GM23338 (cell line): ENCODE measurements around the gene UBAC1.

Experiments used
- CREB1 ChIP-seq: fragments of 250-450 bp; sonication (Bioruptor Pico); IDR thresholded peaks from 2 replicates; pipeline ENCODE4 v1.5.0; 2020; ENCODE audit warnings: low read depth, mild to moderate bottlenecking, moderate library complexity
- ETS1 ChIP-seq: IDR thresholded peaks from 2 replicates; pipeline ENCODE4 v1.6.1; 2016; ENCODE audit warnings: antibody characterized with exemption
- EZH2 ChIP-seq: fragments of 200-600 bp; sonication (generic); IDR thresholded peaks from one replicate; pipeline ENCODE4 v1.8.0; 2017; ENCODE audit warnings: antibody characterized with exemption, mild to moderate bottlenecking, low read depth; ENCODE audit not compliant: unreplicated experiment
- EZH2phosphoT487 ChIP-seq: fragments of 200-600 bp; sonication (generic); IDR thresholded peaks from one replicate; pipeline ENCODE4 v1.8.1; 2018; ENCODE audit warnings: antibody characterized with exemption; ENCODE audit not compliant: unreplicated experiment
- JUNB ChIP-seq: IDR thresholded peaks from one replicate; pipeline ENCODE4 v1.6.1; 2016; ENCODE audit warnings: antibody characterized with exemption; ENCODE audit not compliant: unreplicated experiment
- NANOG ChIP-seq: IDR thresholded peaks from 2 replicates; pipeline ENCODE4 v1.6.1; 2016; ENCODE audit warnings: antibody characterized with exemption, borderline replicate concordance
- POLR2AphosphoS5 ChIP-seq: IDR thresholded peaks from 2 replicates; pipeline ENCODE4 v1.6.1; 2016; ENCODE audit warnings: antibody characterized with exemption, low read depth
- REST ChIP-seq: IDR thresholded peaks from one replicate; pipeline ENCODE4 v1.6.1; 2018; ENCODE audit warnings: antibody characterized with exemption; ENCODE audit not compliant: unreplicated experiment
- STAT1 ChIP-seq: IDR thresholded peaks from one replicate; pipeline ENCODE4 v1.6.1; 2016; ENCODE audit warnings: antibody characterized with exemption; ENCODE audit not compliant: unreplicated experiment
- ZNF114 ChIP-seq: fragments of 250-450 bp; sonication (Bioruptor Pico); IDR thresholded peaks from 2 replicates; pipeline ENCODE4 v1.5.0; 2020; ENCODE audit warnings: mild to moderate bottlenecking, moderate library complexity
- ZNF331 ChIP-seq: fragments of 250-450 bp; sonication (Bioruptor Pico); IDR thresholded peaks from 2 replicates; pipeline ENCODE4 v1.5.0; 2020; ENCODE audit warnings: low read depth, mild to moderate bottlenecking, moderate library complexity
- TF ChIP-seq, protein P1 (sequence below), 2 experiments: fragments of 200-600 bp in 1 of 2; sonication (generic) in 1 of 2; conservative IDR thresholded peaks; 2 replicates each; pipeline versions ENCODE4 v1.5.1 to v1.6.1; 2016 to 2017; ENCODE audit warnings: antibody characterized with exemption in 2 of 2, low read depth in 2 of 2, mild to moderate bottlenecking in 2 of 2, moderate library complexity in 1 of 2
- TF ChIP-seq, protein P2 (sequence below): fragments of 250-450 bp; sonication (Bioruptor Pico); IDR thresholded peaks from 2 replicates; pipeline ENCODE4 v1.5.0; 2020; ENCODE audit warnings: mild to moderate bottlenecking, moderate library complexity

- TF ChIP-seq, protein P1, sequence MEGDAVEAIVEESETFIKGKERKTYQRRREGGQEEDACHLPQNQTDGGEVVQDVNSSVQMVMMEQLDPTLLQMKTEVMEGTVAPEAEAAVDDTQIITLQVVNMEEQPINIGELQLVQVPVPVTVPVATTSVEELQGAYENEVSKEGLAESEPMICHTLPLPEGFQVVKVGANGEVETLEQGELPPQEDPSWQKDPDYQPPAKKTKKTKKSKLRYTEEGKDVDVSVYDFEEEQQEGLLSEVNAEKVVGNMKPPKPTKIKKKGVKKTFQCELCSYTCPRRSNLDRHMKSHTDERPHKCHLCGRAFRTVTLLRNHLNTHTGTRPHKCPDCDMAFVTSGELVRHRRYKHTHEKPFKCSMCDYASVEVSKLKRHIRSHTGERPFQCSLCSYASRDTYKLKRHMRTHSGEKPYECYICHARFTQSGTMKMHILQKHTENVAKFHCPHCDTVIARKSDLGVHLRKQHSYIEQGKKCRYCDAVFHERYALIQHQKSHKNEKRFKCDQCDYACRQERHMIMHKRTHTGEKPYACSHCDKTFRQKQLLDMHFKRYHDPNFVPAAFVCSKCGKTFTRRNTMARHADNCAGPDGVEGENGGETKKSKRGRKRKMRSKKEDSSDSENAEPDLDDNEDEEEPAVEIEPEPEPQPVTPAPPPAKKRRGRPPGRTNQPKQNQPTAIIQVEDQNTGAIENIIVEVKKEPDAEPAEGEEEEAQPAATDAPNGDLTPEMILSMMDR (conservative IDR thresholded peaks at IDR 0.05; ENCODE audit: low read depth in 2 of 2) = no peak
- TF ChIP-seq POLR2AphosphoS5 = no peak
- TF ChIP-seq EZH2phosphoT487 = no peak
- TF ChIP-seq ZNF114 (CRISPR knock-in tag) = no peak
- TF ChIP-seq REST = no peak
- TF ChIP-seq ZNF331 (CRISPR knock-in tag) = no peak
- no peak for TF ChIP-seq JUNB
- no peak for TF ChIP-seq CREB1 (CRISPR knock-in tag)
- no peak for TF ChIP-seq EZH2
- TF ChIP-seq NANOG = no peak
- no peak for TF ChIP-seq STAT1
- no peak for TF ChIP-seq ETS1
- TF ChIP-seq, protein P2, sequence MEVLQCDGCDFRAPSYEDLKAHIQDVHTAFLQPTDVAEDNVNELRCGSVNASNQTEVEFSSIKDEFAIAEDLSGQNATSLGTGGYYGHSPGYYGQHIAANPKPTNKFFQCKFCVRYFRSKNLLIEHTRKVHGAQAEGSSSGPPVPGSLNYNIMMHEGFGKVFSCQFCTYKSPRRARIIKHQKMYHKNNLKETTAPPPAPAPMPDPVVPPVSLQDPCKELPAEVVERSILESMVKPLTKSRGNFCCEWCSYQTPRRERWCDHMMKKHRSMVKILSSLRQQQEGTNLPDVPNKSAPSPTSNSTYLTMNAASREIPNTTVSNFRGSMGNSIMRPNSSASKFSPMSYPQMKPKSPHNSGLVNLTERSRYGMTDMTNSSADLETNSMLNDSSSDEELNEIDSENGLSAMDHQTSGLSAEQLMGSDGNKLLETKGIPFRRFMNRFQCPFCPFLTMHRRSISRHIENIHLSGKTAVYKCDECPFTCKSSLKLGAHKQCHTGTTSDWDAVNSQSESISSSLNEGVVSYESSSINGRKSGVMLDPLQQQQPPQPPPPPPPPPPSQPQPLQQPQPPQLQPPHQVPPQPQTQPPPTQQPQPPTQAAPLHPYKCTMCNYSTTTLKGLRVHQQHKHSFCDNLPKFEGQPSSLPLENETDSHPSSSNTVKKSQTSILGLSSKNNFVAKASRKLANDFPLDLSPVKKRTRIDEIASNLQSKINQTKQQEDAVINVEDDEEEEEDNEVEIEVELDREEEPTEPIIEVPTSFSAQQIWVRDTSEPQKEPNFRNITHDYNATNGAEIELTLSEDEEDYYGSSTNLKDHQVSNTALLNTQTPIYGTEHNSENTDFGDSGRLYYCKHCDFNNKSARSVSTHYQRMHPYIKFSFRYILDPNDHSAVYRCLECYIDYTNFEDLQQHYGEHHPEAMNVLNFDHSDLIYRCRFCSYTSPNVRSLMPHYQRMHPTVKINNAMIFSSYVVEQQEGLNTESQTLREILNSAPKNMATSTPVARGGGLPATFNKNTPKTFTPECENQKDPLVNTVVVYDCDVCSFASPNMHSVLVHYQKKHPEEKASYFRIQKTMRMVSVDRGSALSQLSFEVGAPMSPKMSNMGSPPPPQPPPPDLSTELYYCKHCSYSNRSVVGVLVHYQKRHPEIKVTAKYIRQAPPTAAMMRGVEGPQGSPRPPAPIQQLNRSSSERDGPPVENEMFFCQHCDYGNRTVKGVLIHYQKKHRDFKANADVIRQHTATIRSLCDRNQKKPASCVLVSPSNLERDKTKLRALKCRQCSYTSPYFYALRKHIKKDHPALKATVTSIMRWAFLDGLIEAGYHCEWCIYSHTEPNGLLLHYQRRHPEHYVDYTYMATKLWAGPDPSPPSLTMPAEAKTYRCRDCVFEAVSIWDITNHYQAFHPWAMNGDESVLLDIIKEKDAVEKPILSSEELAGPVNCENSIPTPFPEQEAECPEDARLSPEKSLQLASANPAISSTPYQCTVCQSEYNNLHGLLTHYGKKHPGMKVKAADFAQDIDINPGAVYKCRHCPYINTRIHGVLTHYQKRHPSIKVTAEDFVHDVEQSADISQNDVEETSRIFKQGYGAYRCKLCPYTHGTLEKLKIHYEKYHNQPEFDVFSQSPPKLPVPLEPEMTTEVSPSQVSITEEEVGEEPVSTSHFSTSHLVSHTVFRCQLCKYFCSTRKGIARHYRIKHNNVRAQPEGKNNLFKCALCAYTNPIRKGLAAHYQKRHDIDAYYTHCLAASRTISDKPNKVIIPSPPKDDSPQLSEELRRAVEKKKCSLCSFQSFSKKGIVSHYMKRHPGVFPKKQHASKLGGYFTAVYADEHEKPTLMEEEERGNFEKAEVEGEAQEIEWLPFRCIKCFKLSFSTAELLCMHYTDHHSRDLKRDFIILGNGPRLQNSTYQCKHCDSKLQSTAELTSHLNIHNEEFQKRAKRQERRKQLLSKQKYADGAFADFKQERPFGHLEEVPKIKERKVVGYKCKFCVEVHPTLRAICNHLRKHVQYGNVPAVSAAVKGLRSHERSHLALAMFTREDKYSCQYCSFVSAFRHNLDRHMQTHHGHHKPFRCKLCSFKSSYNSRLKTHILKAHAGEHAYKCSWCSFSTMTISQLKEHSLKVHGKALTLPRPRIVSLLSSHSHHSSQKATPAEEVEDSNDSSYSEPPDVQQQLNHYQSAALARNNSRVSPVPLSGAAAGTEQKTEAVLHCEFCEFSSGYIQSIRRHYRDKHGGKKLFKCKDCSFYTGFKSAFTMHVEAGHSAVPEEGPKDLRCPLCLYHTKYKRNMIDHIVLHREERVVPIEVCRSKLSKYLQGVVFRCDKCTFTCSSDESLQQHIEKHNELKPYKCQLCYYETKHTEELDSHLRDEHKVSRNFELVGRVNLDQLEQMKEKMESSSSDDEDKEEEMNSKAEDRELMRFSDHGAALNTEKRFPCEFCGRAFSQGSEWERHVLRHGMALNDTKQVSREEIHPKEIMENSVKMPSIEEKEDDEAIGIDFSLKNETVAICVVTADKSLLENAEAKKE (CRISPR knock-in tag) = no peak
Measured at GRCh38 chr9:135985889-135986288, 24.7 kb upstream of the UBAC1 start.
